ENCODE data around the gene CFAP91. TPM values are rescaled to one million over a fixed set of nuclear protein-coding genes. Genes with fewer than 3 reads are reported as not detected.

CFAP91 gene
- total RNA-seq, 1 experiment from 2014 or later, result 1.5 TPM

GRCh38 chr3:119741657-119742590 lies 39.1 kb downstream of the CFAP91 start:
- BruUV-seq (replicated peaks), result no TSS peak
- H3K36me3 Mint-ChIP-seq (ENCODE audit: insufficient read depth, unreplicated experiment), result no peaks in the 10 kb centered on the region
- H3K27me3 Mint-ChIP-seq (ENCODE audit: unreplicated experiment), result no peaks in the 10 kb centered on the region
- intact Hi-C loops (cut with micrococcal nuclease; ENCODE audit: unreplicated experiment), result no loop called here
- DNase-seq, result no peak
- no peak for TF ChIP-seq CTCF (IDR thresholded peaks at IDR 0.05; ENCODE audit: unreplicated experiment)
- H3K9me3 Mint-ChIP-seq (ENCODE audit: low read depth, unreplicated experiment), result no peaks in the 10 kb centered on the region
- H3K4me1 Mint-ChIP-seq (ENCODE audit: low read depth, unreplicated experiment), result no peaks in the 10 kb centered on the region
- no peak overlapping the region for H3K4me3 Mint-ChIP-seq (ENCODE audit: low read depth, unreplicated experiment)
- CTCF ChIA-PET, result no interaction called here
- no peak overlapping the region for H3K27ac Mint-ChIP-seq (ENCODE audit: unreplicated experiment)

GRCh38 chr3:119743921-119744320 lies 41.1 kb downstream of the CFAP91 start:
- no peaks in the 10 kb centered on the region for H3K36me3 Mint-ChIP-seq (ENCODE audit: insufficient read depth, unreplicated experiment)
- no peaks in the 10 kb centered on the region for H3K4me1 Mint-ChIP-seq (ENCODE audit: low read depth, unreplicated experiment)
- CTCF ChIA-PET, result no interaction called here
- DNase-seq, result no peak
- no TSS peak for BruUV-seq (replicated peaks)
- H3K9me3 Mint-ChIP-seq (ENCODE audit: low read depth, unreplicated experiment), result no peaks in the 10 kb centered on the region
- no peaks in the 10 kb centered on the region for H3K27me3 Mint-ChIP-seq (ENCODE audit: unreplicated experiment)
- intact Hi-C loops (cut with micrococcal nuclease; ENCODE audit: unreplicated experiment), result no loop called here
- TF ChIP-seq CTCF (IDR thresholded peaks at IDR 0.05; ENCODE audit: unreplicated experiment), result no peak
- H3K4me3 Mint-ChIP-seq (ENCODE audit: low read depth, unreplicated experiment), result no peak overlapping the region
- H3K27ac Mint-ChIP-seq (ENCODE audit: unreplicated experiment), result no peak overlapping the region

- Mint-ChIP-seq H3K27ac (ENCODE audit: unreplicated experiment) (no peak overlapping the region), H3K9me3 (ENCODE audit: low read depth, unreplicated experiment) (no peaks in the 10 kb centered on the region), H3K4me1 (ENCODE audit: low read depth, unreplicated experiment) (no peaks in the 10 kb centered on the region), H3K4me3 (ENCODE audit: low read depth, unreplicated experiment) (no peak overlapping the region), H3K27me3 (ENCODE audit: unreplicated experiment) (peaks cover 7% of the 10 kb centered on the region), H3K36me3 (ENCODE audit: insufficient read depth, unreplicated experiment) (no peaks in the 10 kb centered on the region)
- TF ChIP-seq CTCF (IDR thresholded peaks at IDR 0.05; ENCODE audit: unreplicated experiment), result no peak
- DNase-seq, result no peak
- CTCF ChIA-PET, result no interaction called here
- intact Hi-C loops (cut with micrococcal nuclease; ENCODE audit: unreplicated experiment), result no loop called here
- no TSS peak for BruUV-seq (replicated peaks)
Measured at GRCh38 chr3:119745942-119746341, 43.1 kb downstream of the CFAP91 start.

GRCh38 chr3:119746423-119746822 lies 43.6 kb downstream of the CFAP91 start:
- peaks cover 8% of the 10 kb centered on the region for H3K27me3 Mint-ChIP-seq (ENCODE audit: unreplicated experiment)
- no peak overlapping the region for H3K4me3 Mint-ChIP-seq (ENCODE audit: low read depth, unreplicated experiment)
- CTCF ChIA-PET, result no interaction called here
- TF ChIP-seq CTCF (IDR thresholded peaks at IDR 0.05; ENCODE audit: unreplicated experiment), result no peak
- intact Hi-C loops (cut with micrococcal nuclease; ENCODE audit: unreplicated experiment), result no loop called here
- no peak overlapping the region for H3K27ac Mint-ChIP-seq (ENCODE audit: unreplicated experiment)
- H3K36me3 Mint-ChIP-seq (ENCODE audit: insufficient read depth, unreplicated experiment), result no peaks in the 10 kb centered on the region
- no TSS peak for BruUV-seq (replicated peaks)
- H3K4me1 Mint-ChIP-seq (ENCODE audit: low read depth, unreplicated experiment), result no peaks in the 10 kb centered on the region
- H3K9me3 Mint-ChIP-seq (ENCODE audit: low read depth, unreplicated experiment), result no peaks in the 10 kb centered on the region
- DNase-seq, result no peak
